Esophagus (tissue), 2 donors: ENCODE results near the gene REPS1. TPM values are rescaled to one million over a fixed set of nuclear protein-coding genes. Genes with fewer than 3 reads are reported as not detected.
"Not testable (repeated sequence)": the region's sequence is repeated elsewhere in the genome, so short reads cannot be mapped to it uniquely, and the experiment has no call there.

Experiments used
- H3K27ac ChIP-seq, 2 donors: one replicate each; pipeline ENCODE4 v1.5.1; 2013; ENCODE audit warnings: low read depth in 2 of 2, mild to moderate bottlenecking in 2 of 2, inconsistent platforms in 1 of 2, low read length in 1 of 2, moderate library complexity in 1 of 2
- H3K27me3 ChIP-seq, 2 donors: one replicate each; pipeline ENCODE4 v1.6.1; 2013; ENCODE audit warnings: low read length in 2 of 2, control low read depth in 1 of 2, mild to moderate bottlenecking in 1 of 2; ENCODE audit not compliant: insufficient read depth in 2 of 2, control insufficient read depth in 1 of 2
- H3K36me3 ChIP-seq, 2 donors: one replicate each; pipeline ENCODE4 v1.6.1; 2013; ENCODE audit warnings: low read length in 1 of 2; ENCODE audit not compliant: control insufficient read depth in 2 of 2, insufficient read depth in 2 of 2
- H3K4me1 ChIP-seq, 2 donors: one replicate each; pipeline ENCODE4 v1.6.1; 2013; ENCODE audit warnings: low read length in 1 of 2; ENCODE audit not compliant: control insufficient read depth in 2 of 2, insufficient read depth in 2 of 2
- H3K4me3 ChIP-seq, 2 donors: one replicate each; pipeline ENCODE4 v1.5.1; 2013; ENCODE audit warnings: low read length in 2 of 2, mild to moderate bottlenecking in 2 of 2, low read depth in 1 of 2, moderate library complexity in 1 of 2
- H3K9me3 ChIP-seq, 2 donors: one replicate each; pipeline ENCODE4 v1.6.1; 2013; ENCODE audit warnings: mild to moderate bottlenecking in 2 of 2, low read depth in 1 of 2, low read length in 1 of 2, moderate library complexity in 1 of 2; ENCODE audit not compliant: control insufficient read depth in 2 of 2, insufficient read depth in 1 of 2
- WGBS, 2 donors: extraction: QIAGEN DNeasy Blood & Tissue Kit; methylation state at CpG; one replicate each; pipeline ENCODE4 v1.1.7; 2013; 5-methylcytosine and 5-hydroxymethylcytosine counted together
- polyA plus RNA-seq, 2 donors: library from polyadenylated mRNA; stranded (reverse); fragments of 200-250 nt; gene quantifications; one replicate each; pipeline ENCODE4 v1.2.3, GENCODE V29; 2013
- donor health status: healthy with polysubstance abuse.
- donor health status: Bipolar disorder and iron deficiency.

Gene REPS1
- polyA plus RNA-seq, 2 donors: 24.8 to 25.1 TPM

- not testable (repeated sequence) for H3K4me1 ChIP-seq, H3K27me3 ChIP-seq, H3K4me3 ChIP-seq, H3K36me3 ChIP-seq, H3K27ac ChIP-seq, H3K9me3 ChIP-seq
- WGBS, 2 donors: 90 to 95% methylated on average over 3 of the region's 3 CpGs
Measured at GRCh38 chr6:139025416-139025815, 37.4 kb upstream of the REPS1 start.

- H3K9me3 ChIP-seq: no peaks in the 10 kb centered on the region
- 91 to 94% methylated on average over 3 of the region's 3 CpGs for WGBS, 2 donors
- no peaks in the 10 kb centered on the region for H3K27me3 ChIP-seq
- H3K27ac ChIP-seq: no peak overlapping the region
- no peaks in the 10 kb centered on the region for H3K36me3 ChIP-seq
- H3K4me1 ChIP-seq: no peaks in the 10 kb centered on the region
- no peak overlapping the region for H3K4me3 ChIP-seq
Measured at GRCh38 chr6:139020689-139021088, 32.6 kb upstream of the REPS1 start.

GRCh38 chr6:139019722-139020121, 31.7 kb upstream of the REPS1 start:
- Histone ChIP-seq H3K9me3 (no peaks in the 10 kb centered on the region), H3K4me3 (no peak overlapping the region), H3K27ac (no peak overlapping the region), H3K36me3 (no peaks in the 10 kb centered on the region), H3K27me3 (no peaks in the 10 kb centered on the region), H3K4me1 (no peaks in the 10 kb centered on the region)
- WGBS, 2 donors: 94 to 95% methylated on average over 2 of the region's 2 CpGs

GRCh38 chr6:139017227-139017626, 29.2 kb upstream of the REPS1 start:
- Histone ChIP-seq H3K27me3 (no peaks in the 10 kb centered on the region), H3K4me1 (no peaks in the 10 kb centered on the region), H3K4me3 (no peak overlapping the region), H3K9me3 (no peaks in the 10 kb centered on the region), H3K27ac (no peak overlapping the region), H3K36me3 (no peaks in the 10 kb centered on the region)
- WGBS, 2 donors: 42 to 47% methylated on average over 3 of the region's 3 CpGs

GRCh38 chr6:139016337-139017213, 28.5 kb upstream of the REPS1 start:
- WGBS, 2 donors: 73 to 75% methylated on average over 7 of the region's 7 CpGs

GRCh38 chr6:139014945-139015344, 26.9 kb upstream of the REPS1 start:
- Histone ChIP-seq H3K9me3 (no peaks in the 10 kb centered on the region), H3K4me1 (no peaks in the 10 kb centered on the region), H3K36me3 (no peaks in the 10 kb centered on the region), H3K4me3 (no peak overlapping the region), H3K27me3 (no peaks in the 10 kb centered on the region), H3K27ac (no peak overlapping the region)
- 49 to 61% methylated on average over 3 of the region's 3 CpGs for WGBS, 2 donors

More at GRCh38 chr6:139016337-139017213, 28.5 kb upstream of the REPS1 start:
- no peaks in the 10 kb centered on the region for H3K36me3 ChIP-seq
- no peaks in the 10 kb centered on the region for H3K4me1 ChIP-seq
- no peak overlapping the region for H3K4me3 ChIP-seq
- H3K27me3 ChIP-seq: no peaks in the 10 kb centered on the region
- no peaks in the 10 kb centered on the region for H3K9me3 ChIP-seq
- H3K27ac ChIP-seq: no peak overlapping the region

- no peaks in the 10 kb centered on the region for H3K36me3 ChIP-seq
- no peaks in the 10 kb centered on the region for H3K27me3 ChIP-seq
- H3K9me3 ChIP-seq: no peaks in the 10 kb centered on the region
- no peak overlapping the region for H3K4me3 ChIP-seq
- no peak overlapping the region for H3K27ac ChIP-seq
- WGBS, 2 donors: 95 to 99% methylated on average over 4 of the region's 4 CpGs
- no peaks in the 10 kb centered on the region for H3K4me1 ChIP-seq
Measured at GRCh38 chr6:139013185-139013800, 25.2 kb upstream of the REPS1 start.

- Histone ChIP-seq H3K4me1 (no peaks in the 10 kb centered on the region), H3K27me3 (no peaks in the 10 kb centered on the region), H3K4me3 (no peak overlapping the region), H3K9me3 (no peaks in the 10 kb centered on the region), H3K36me3 (no peaks in the 10 kb centered on the region), H3K27ac (no peak overlapping the region)
- 80 to 86% methylated on average over 3 of the region's 3 CpGs for WGBS, 2 donors
Measured at GRCh38 chr6:139011980-139012379, 23.9 kb upstream of the REPS1 start.

GRCh38 chr6:139010674-139011073, 22.6 kb upstream of the REPS1 start:
- H3K36me3 ChIP-seq: no peaks in the 10 kb centered on the region
- no peaks in the 10 kb centered on the region for H3K4me1 ChIP-seq
- no peak overlapping the region for H3K27ac ChIP-seq
- no peaks in the 10 kb centered on the region for H3K27me3 ChIP-seq
- H3K9me3 ChIP-seq: no peaks in the 10 kb centered on the region
- no peak overlapping the region for H3K4me3 ChIP-seq

- no peaks in the 10 kb centered on the region for H3K36me3 ChIP-seq
- H3K27me3 ChIP-seq: no peaks in the 10 kb centered on the region
- H3K27ac ChIP-seq: no peak overlapping the region
- H3K4me1 ChIP-seq: no peaks in the 10 kb centered on the region
- WGBS, 2 donors: 88 to 90% methylated on average over 9 of the region's 9 CpGs
- H3K4me3 ChIP-seq: no peak overlapping the region
- no peaks in the 10 kb centered on the region for H3K9me3 ChIP-seq
Measured at GRCh38 chr6:139008117-139008516, 20.1 kb upstream of the REPS1 start.
